Caco-2 (cell line): Measurements from ENCODE around the gene FOXF1. TPM values are rescaled to one million over a fixed set of nuclear protein-coding genes. Genes with fewer than 3 reads are reported as not detected.

ENCODE experiments used
- BruUV-seq: library from RNA; stranded (reverse); fragments of 400-500 nt; replicated peaks from 2 replicates; lab custom pipeline; 2021; lab: Mats Ljungman, UMichigan
- CTCF ChIA-PET: fragments of 300-600 bp; sonication (Branson Sonifier 250); formaldehyde crosslinking; loops from one replicate; lab custom pipeline; 2022; ENCODE audit warnings: antibody characterized with exemption; lab: Charles Lee
- POLR2A ChIA-PET: fragments of 300-600 bp; sonication (Branson Sonifier 250); formaldehyde crosslinking; loops from one replicate; lab custom pipeline; 2022; ENCODE audit warnings: antibody characterized with exemption; lab: Charles Lee
- DNase-seq, 2 experiments: peaks; one replicate each; pipeline versions ENCODE4 v3.0.0 to v3.0.0-alpha.2; 2020 to 2022
- H3K27me3 ChIP-seq: replicated peaks from 2 replicates; pipeline ENCODE4 v1.6.0; 2011; ENCODE audit warnings: low read length; ENCODE audit not compliant: control insufficient read depth, insufficient read depth
- H3K36me3 ChIP-seq: 2 replicates; pipeline ENCODE4 v1.5.1; 2011; ENCODE audit warnings: low read length; ENCODE audit not compliant: control insufficient read depth, insufficient read depth
- H3K4me1 ChIP-seq: fragments of 250-450 bp; sonication (Bioruptor Pico); 2 replicates; pipeline ENCODE4 v1.5.1; 2020; ENCODE audit warnings: mild to moderate bottlenecking
- H3K4me3 ChIP-seq: 2 replicates; pipeline ENCODE4 v1.5.1; 2011; ENCODE audit warnings: low read depth, mild to moderate bottlenecking, control low read depth, low read length
- H3K9me3 ChIP-seq: fragments of 250-450 bp; sonication (Bioruptor Pico); 2 replicates; pipeline ENCODE4 v1.5.1; 2020; ENCODE audit warnings: mild to moderate bottlenecking, moderate library complexity
- H3K27ac Mint-ChIP-seq: one replicate; pipeline ENCODE4 v1.8.0; 2022; ENCODE audit warnings: mixed read lengths; ENCODE audit not compliant: unreplicated experiment
- H3K27me3 Mint-ChIP-seq: one replicate; pipeline ENCODE4 v1.8.0; 2022; ENCODE audit warnings: mixed read lengths; ENCODE audit not compliant: insufficient read depth, unreplicated experiment
- H3K36me3 Mint-ChIP-seq: one replicate; pipeline ENCODE4 v1.8.0; 2022; ENCODE audit warnings: mild to moderate bottlenecking, mixed read lengths; ENCODE audit not compliant: insufficient read depth, unreplicated experiment
- H3K4me1 Mint-ChIP-seq: one replicate; pipeline ENCODE4 v1.8.0; 2022; ENCODE audit warnings: low read depth, mixed read lengths; ENCODE audit not compliant: unreplicated experiment
- H3K4me3 Mint-ChIP-seq: one replicate; pipeline ENCODE4 v1.8.0; 2022; ENCODE audit warnings: mild to moderate bottlenecking, moderate library complexity, mixed read lengths; ENCODE audit not compliant: unreplicated experiment
- H3K9me3 Mint-ChIP-seq: one replicate; pipeline ENCODE4 v1.8.0; 2022; ENCODE audit warnings: mixed read lengths; ENCODE audit not compliant: unreplicated experiment
- CTCF ChIP-seq, 2 experiments: fragments of 200-600 bp in 1 of 2; IDR thresholded peaks; 1 replicate in 1 of 2; 2 replicates in 1 of 2; pipeline versions ENCODE4 v1.5.1 to v1.8.0; 2011 to 2022; ENCODE audit warnings: antibody characterized with exemption in 1 of 2, control low read depth in 1 of 2, inconsistent platforms in 1 of 2, low read depth in 1 of 2, low read length in 1 of 2, mild to moderate bottlenecking in 1 of 2, moderate library complexity in 1 of 2; ENCODE audit not compliant: insufficient read depth in 1 of 2, severe bottlenecking in 1 of 2, unreplicated experiment in 1 of 2
- intact Hi-C: fragments of 100-400 bp; cut with micrococcal nuclease; formaldehyde crosslinking; loops from one replicate; pipeline ENCODE4 v1.10.0; 2022; ENCODE audit not compliant: unreplicated experiment
- total RNA-seq: library from RNA; stranded (reverse); gene quantifications from 2 replicates; pipeline ENCODE4 v1.2.3, GENCODE V29; 2022

The FOXF1 gene
- total RNA-seq, 1 experiment from 2014 or later: 0.09 TPM

GRCh38 chr16:86464044-86464443, 46.3 kb upstream of the FOXF1 start:
- no peak for TF ChIP-seq CTCF (IDR thresholded peaks at IDR 0.05; ENCODE audit: insufficient read depth in 1 of 2, low read depth in 1 of 2, low read length in 1 of 2, severe bottlenecking in 1 of 2, unreplicated experiment in 1 of 2)
- H3K4me1 Mint-ChIP-seq: no peaks in the 10 kb centered on the region
- no peak overlapping the region for H3K27ac Mint-ChIP-seq
- Histone ChIP-seq H3K27me3 (no peaks in the 10 kb centered on the region), H3K9me3 (peaks cover 23% of the 10 kb centered on the region), H3K4me1 (no peaks in the 10 kb centered on the region), H3K4me3 (no peak overlapping the region), H3K36me3 (no peaks in the 10 kb centered on the region)
- no TSS peak for BruUV-seq
- no peak overlapping the region for H3K4me3 Mint-ChIP-seq
- intact Hi-C loops: no loop called here
- CTCF ChIA-PET: no interaction called here
- DNase-seq: no peak
- peaks cover 4% of the 10 kb centered on the region for H3K36me3 Mint-ChIP-seq
- peaks cover 2% of the 10 kb centered on the region for H3K27me3 Mint-ChIP-seq
- POLR2A ChIA-PET: no interaction called here
- peaks cover 37% of the 10 kb centered on the region for H3K9me3 Mint-ChIP-seq

GRCh38 chr16:86465434-86465833, 44.9 kb upstream of the FOXF1 start:
- Mint-ChIP-seq H3K27ac (no peak overlapping the region), H3K36me3 (peaks cover under 1% of the 10 kb centered on the region), H3K4me3 (no peak overlapping the region), H3K4me1 (no peaks in the 10 kb centered on the region), H3K27me3 (peaks cover 3% of the 10 kb centered on the region), H3K9me3 (peaks cover 36% of the 10 kb centered on the region)
- Histone ChIP-seq H3K9me3 (peaks cover 23% of the 10 kb centered on the region), H3K4me1 (no peaks in the 10 kb centered on the region), H3K27me3 (no peaks in the 10 kb centered on the region), H3K36me3 (no peaks in the 10 kb centered on the region), H3K4me3 (no peak overlapping the region)
- no TSS peak for BruUV-seq
- intact Hi-C loops: no loop called here
- no peak for DNase-seq
- CTCF ChIA-PET: no interaction called here
- no peak for TF ChIP-seq CTCF (IDR thresholded peaks at IDR 0.05; ENCODE audit: insufficient read depth in 1 of 2, low read depth in 1 of 2, low read length in 1 of 2, severe bottlenecking in 1 of 2, unreplicated experiment in 1 of 2)
- POLR2A ChIA-PET: no interaction called here

GRCh38 chr16:86466696-86467406, 43.5 kb upstream of the FOXF1 start:
- DNase-seq: no peak
- H3K27me3 Mint-ChIP-seq: peaks cover 3% of the 10 kb centered on the region
- H3K27me3 ChIP-seq: no peaks in the 10 kb centered on the region; the same call in 1 of the 2 replicates
- intact Hi-C loops: no loop called here
- H3K9me3 ChIP-seq: peaks cover 14% of the 10 kb centered on the region; the same call in 1 of the 2 replicates
- H3K9me3 Mint-ChIP-seq: peaks cover 22% of the 10 kb centered on the region
- TF ChIP-seq CTCF (IDR thresholded peaks at IDR 0.05; ENCODE audit: insufficient read depth in 1 of 2, low read depth in 1 of 2, low read length in 1 of 2, severe bottlenecking in 1 of 2, unreplicated experiment in 1 of 2): no peak
- H3K4me1 Mint-ChIP-seq: no peaks in the 10 kb centered on the region
- no peaks in the 10 kb centered on the region for H3K36me3 Mint-ChIP-seq
- no peaks in the 10 kb centered on the region for H3K36me3 ChIP-seq
- H3K4me3 Mint-ChIP-seq: no peak overlapping the region
- BruUV-seq: no TSS peak
- H3K4me3 ChIP-seq: no peak overlapping the region
- no peak overlapping the region for H3K27ac Mint-ChIP-seq
- CTCF ChIA-PET: no interaction called here
- no peaks in the 10 kb centered on the region for H3K4me1 ChIP-seq
- POLR2A ChIA-PET: no interaction called here
